OCI-LY3 (cell line): ENCODE data around the gene GABRR3.

Experiments used
- H2AFZ ChIP-seq: fragments of 200-600, 300-600 bp; shearing (Covaris generic); 2 replicates; pipeline ENCODE4 v1.6.0; 2014; ENCODE audit warnings: antibody characterized with exemption, low read depth, low read length
- H3K27ac ChIP-seq: fragments of 200-600, 300-600 bp; sonication (generic); 2 replicates; pipeline ENCODE4 v1.5.1; 2014; ENCODE audit warnings: mild to moderate bottlenecking, low read length, moderate library complexity, mixed read lengths
- H3K27me3 ChIP-seq: fragments of 200-600, 300-600 bp; sonication (generic); 2 replicates; pipeline ENCODE4 v1.6.1; 2014; ENCODE audit warnings: low read depth, low read length, mixed read lengths
- H3K36me3 ChIP-seq: fragments of 200-600, 300-600 bp; sonication (generic); replicated peaks from 2 replicates; pipeline ENCODE3; 2014; ENCODE audit warnings: low read depth, low read length, mixed read lengths
- H3K4me1 ChIP-seq: fragments of 300-600, 200-600 bp; sonication (generic); 2 replicates; pipeline ENCODE4 v1.6.1; 2014; ENCODE audit warnings: low read length, mixed read lengths
- H3K4me2 ChIP-seq: fragments of 200-600, 300-600 bp; sonication (generic); 2 replicates; pipeline ENCODE4 v1.6.1; 2014; ENCODE audit warnings: low read length, mixed read lengths
- H3K4me3 ChIP-seq: fragments of 300-600, 200-600 bp; sonication (generic); 2 replicates; pipeline ENCODE4 v1.5.1; 2014; ENCODE audit warnings: antibody characterized with exemption, mild to moderate bottlenecking, low read length, moderate library complexity
- H3K79me2 ChIP-seq: fragments of 300-600, 200-600 bp; shearing (Covaris generic); 2 replicates; pipeline ENCODE4 v1.6.1; 2014; ENCODE audit warnings: mild to moderate bottlenecking, low read length, mixed read lengths
- H3K9ac ChIP-seq: fragments of 300-600, 200-600 bp; shearing (Covaris generic); 2 replicates; pipeline ENCODE4 v1.6.0; 2014; ENCODE audit warnings: mild to moderate bottlenecking, low read length, moderate library complexity
- H3K9me3 ChIP-seq: fragments of 200-600, 300-600 bp; shearing (Covaris generic); 2 replicates; pipeline ENCODE4 v1.6.1; 2014; ENCODE audit warnings: low read length, mixed read lengths; ENCODE audit not compliant: insufficient read depth
- H4K20me1 ChIP-seq: fragments of 200-600, 300-600 bp; sonication (generic); 2 replicates; pipeline ENCODE4 v1.6.1; 2016; ENCODE audit warnings: low read length, mixed read lengths; ENCODE audit not compliant: insufficient read depth
- EZH2phosphoT487 ChIP-seq: fragments of 200-600 bp; shearing (Covaris generic); IDR thresholded peaks from 2 replicates; pipeline ENCODE4 v1.6.1; 2018; ENCODE audit warnings: antibody characterized with exemption, mixed run types, low read depth
- TF ChIP-seq, protein P1 (sequence below): fragments of 200-600, 300-600 bp; sonication (generic); IDR thresholded peaks from 2 replicates; pipeline ENCODE4 v1.5.1; 2014; ENCODE audit warnings: antibody characterized with exemption, low read length, low read depth

The GABRR3 gene

GRCh38 chr3:98035208-98035607 lies at the start of gene GABRR3:
Gene GABRR3 (minus strand): TSS chr3:98035315. CDS start chr3:98034987, 328 bp downstream.
- H3K79me2 ChIP-seq = no peaks in the 10 kb centered on the region
- no peaks in the 10 kb centered on the region for H3K27me3 ChIP-seq
- TF ChIP-seq, protein P1, sequence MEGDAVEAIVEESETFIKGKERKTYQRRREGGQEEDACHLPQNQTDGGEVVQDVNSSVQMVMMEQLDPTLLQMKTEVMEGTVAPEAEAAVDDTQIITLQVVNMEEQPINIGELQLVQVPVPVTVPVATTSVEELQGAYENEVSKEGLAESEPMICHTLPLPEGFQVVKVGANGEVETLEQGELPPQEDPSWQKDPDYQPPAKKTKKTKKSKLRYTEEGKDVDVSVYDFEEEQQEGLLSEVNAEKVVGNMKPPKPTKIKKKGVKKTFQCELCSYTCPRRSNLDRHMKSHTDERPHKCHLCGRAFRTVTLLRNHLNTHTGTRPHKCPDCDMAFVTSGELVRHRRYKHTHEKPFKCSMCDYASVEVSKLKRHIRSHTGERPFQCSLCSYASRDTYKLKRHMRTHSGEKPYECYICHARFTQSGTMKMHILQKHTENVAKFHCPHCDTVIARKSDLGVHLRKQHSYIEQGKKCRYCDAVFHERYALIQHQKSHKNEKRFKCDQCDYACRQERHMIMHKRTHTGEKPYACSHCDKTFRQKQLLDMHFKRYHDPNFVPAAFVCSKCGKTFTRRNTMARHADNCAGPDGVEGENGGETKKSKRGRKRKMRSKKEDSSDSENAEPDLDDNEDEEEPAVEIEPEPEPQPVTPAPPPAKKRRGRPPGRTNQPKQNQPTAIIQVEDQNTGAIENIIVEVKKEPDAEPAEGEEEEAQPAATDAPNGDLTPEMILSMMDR = no peak
- TF ChIP-seq EZH2phosphoT487 = no peak
- no peak within 1 kb of the TSS for H3K4me3 ChIP-seq
- no peak within 1 kb of the TSS for H3K4me2 ChIP-seq
- no peaks in the 10 kb centered on the region for H4K20me1 ChIP-seq
- H3K9ac ChIP-seq = no peak within 1 kb of the TSS
- no peak within 1 kb of the TSS for H3K27ac ChIP-seq
- H3K36me3 ChIP-seq = no peaks in the 10 kb centered on the region
- no peak within 1 kb of the TSS for H2AFZ ChIP-seq
- peaks cover 17% of the 10 kb centered on the region for H3K4me1 ChIP-seq
- H3K9me3 ChIP-seq = no peaks in the 10 kb centered on the region

GRCh38 chr3:98073486-98073885 lies 38.4 kb upstream of the GABRR3 start:
- Histone ChIP-seq H3K27ac (no peak overlapping the region), H3K9me3 (no peaks in the 10 kb centered on the region), H2AFZ (no peak overlapping the region), H3K9ac (no peak overlapping the region), H3K4me2 (no peak overlapping the region), H3K79me2 (no peaks in the 10 kb centered on the region), H3K4me3 (no peak overlapping the region), H3K27me3 (no peaks in the 10 kb centered on the region), H3K4me1 (no peaks in the 10 kb centered on the region), H3K36me3 (no peaks in the 10 kb centered on the region), H4K20me1 (no peaks in the 10 kb centered on the region)
- TF ChIP-seq, protein P1 = no peak
- no peak for TF ChIP-seq EZH2phosphoT487

- H3K4me1 ChIP-seq = no peaks in the 10 kb centered on the region
- H2AFZ ChIP-seq = no peak overlapping the region
- no peaks in the 10 kb centered on the region for H3K36me3 ChIP-seq
- TF ChIP-seq, protein P1 = no peak
- TF ChIP-seq EZH2phosphoT487 = no peak
- H3K27me3 ChIP-seq = no peaks in the 10 kb centered on the region
- no peak overlapping the region for H3K4me2 ChIP-seq
- no peaks in the 10 kb centered on the region for H4K20me1 ChIP-seq
- H3K27ac ChIP-seq = no peak overlapping the region
- H3K4me3 ChIP-seq = no peak overlapping the region
- no peaks in the 10 kb centered on the region for H3K9me3 ChIP-seq
- no peaks in the 10 kb centered on the region for H3K79me2 ChIP-seq
- H3K9ac ChIP-seq = no peak overlapping the region
Measured at GRCh38 chr3:98070840-98071239, 35.7 kb upstream of the GABRR3 start.

- Histone ChIP-seq H4K20me1 (no peaks in the 10 kb centered on the region), H3K4me2 (no peak overlapping the region), H3K4me3 (no peak overlapping the region), H3K79me2 (no peaks in the 10 kb centered on the region), H3K9ac (no peak overlapping the region), H3K27me3 (no peaks in the 10 kb centered on the region), H3K36me3 (no peaks in the 10 kb centered on the region), H2AFZ (no peak overlapping the region), H3K4me1 (no peaks in the 10 kb centered on the region), H3K27ac (no peak overlapping the region), H3K9me3 (no peaks in the 10 kb centered on the region)
- TF ChIP-seq EZH2phosphoT487 = no peak
- TF ChIP-seq, protein P1 = peak; percentile 14; the same call in 1 of the 2 replicates
Measured at GRCh38 chr3:98068824-98069223, 33.7 kb upstream of the GABRR3 start.
